Cortex of kidney (tissue), 1 donor: ENCODE results near the gene CDON.

Source experiments
- DNase-seq: peaks from one replicate; lab custom pipeline; 2025; lab: John Stamatoyannopoulos, UW

The CDON gene

GRCh38 chr11:125944350-125945010 is 118.2 kb downstream of the CDON start:
- DNase-seq: no peak

DNA sequence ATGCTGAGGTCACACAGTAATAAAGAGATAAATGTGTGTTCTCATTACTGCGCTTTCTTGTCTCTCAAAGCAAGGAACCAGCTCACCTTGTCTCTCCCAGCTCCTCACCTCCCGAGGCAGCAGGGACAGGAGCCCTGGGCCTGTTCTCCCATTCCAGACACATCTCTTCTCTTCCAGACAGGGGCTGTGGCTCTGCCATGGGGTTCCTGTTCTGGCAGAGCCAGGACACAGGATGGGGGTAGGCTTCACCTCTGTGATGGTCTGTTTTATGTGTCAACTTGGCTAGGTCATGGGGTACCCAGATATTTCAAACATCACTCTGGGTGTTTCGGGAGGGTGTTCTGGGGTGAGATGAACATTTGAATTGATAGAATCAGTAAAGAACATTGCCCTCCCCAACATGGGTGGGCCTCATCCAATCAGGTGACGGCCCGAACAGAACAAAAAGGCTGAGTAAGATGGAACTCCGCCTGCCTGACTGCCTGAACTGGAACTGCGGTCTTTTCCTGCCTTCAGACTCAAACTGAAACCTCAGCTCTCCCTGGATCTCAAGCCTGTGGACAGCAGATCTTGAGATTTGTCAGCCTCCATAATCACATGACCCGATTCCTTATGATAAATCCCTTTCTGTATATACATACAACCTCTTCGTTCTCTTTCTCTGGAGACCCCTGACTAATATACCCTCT is 118.9 kb downstream of the CDON start:
- DNase-seq: no peak

DNA sequence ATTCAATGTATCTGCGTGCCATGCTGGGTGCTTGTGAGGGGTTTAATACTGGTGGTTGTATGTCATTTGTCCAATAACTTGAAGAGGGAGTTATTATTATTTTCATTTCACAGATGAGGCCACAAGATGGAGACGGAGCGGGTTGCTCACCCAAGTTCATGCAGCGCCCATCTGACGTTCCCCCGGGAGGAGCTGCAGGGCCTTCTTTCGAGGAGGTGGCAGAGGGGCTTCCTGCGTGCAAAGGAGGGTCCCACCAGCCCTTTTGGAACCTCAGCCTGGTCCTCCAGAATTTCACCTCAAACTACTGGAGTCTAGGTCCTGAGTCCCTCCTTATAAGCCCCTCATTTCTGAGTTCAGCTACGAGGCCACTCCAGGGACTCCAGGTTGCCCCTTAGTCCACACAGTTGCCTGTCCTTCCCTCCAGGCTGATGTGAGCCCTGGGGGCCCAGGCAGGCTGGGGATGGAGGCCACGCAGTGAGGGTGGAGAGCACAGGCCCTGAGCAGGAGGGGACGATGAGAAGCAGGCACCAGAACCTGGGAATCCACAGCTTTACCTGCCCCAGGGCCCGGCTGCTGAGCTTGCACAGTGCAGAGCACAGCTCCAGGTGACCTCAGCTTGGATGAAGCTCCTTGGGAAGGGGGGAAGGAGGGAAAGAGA is 119.8 kb downstream of the CDON start:
- DNase-seq: no peak

DNA sequence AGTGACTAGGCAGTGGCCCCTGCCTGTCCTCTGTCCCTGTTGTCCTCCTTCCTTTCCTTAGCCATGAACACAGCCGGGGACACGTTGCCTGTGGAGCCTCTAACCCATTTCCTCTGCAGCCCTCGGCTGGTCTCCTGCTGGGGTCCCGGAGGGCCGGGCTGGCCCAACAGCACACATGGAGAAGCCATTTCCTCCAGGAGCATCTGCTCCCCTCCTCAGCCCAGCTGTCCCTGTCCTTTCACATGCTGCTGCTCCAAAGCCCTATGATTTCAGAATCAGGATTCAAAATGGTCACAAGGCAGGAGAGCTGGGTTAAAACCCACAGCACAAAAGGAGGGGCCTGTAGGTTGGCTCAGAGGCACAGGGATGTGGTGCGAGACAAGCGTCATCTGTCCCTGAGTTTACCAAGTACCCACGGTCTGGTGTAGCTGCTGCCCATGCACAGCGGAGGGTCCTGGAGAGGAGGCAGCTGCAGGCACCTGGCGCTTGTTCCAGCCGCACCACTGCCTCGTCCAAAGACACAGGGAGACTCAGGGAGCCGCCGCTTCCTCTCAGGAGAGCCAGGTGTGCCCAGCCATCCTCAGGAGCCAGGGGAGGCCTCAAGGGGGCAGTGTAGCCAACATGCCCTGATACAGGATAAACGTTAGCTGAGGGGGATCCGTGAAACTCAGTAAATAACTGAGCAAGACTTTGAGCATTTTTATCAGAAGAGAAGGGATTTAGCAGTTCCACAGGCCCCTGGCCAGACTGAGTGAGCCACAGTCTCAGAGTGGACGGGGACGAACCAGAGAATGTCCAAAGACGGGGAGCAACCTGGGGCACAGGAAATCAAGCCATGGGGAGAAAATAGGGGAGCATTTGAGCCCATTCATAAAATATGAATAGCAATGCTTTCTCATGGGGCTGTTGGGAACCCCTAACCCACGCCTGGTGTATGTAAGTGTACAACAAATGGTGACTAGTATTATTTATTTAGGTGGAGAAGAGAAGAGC is 120.8 kb downstream of the CDON start:
- no peak for DNase-seq

DNA sequence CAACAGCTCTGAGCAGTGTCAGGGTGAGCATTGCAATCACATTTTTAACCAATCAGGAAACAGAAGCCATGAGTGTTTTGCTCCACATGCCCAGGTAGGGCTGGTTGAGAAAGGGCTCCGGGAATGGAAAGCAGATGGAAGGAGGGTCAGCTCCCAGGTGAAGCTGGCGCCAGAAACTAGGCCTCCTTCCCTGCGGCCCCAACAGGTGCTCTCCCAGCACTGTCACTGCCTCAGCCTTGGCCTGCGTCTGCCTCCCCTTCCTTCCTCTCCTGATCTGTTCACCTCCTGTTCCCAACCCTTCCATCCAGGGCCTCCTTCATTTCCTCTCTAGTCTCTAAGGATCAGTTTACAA is 121.4 kb downstream of the CDON start:
- DNase-seq: no peak

DNA sequence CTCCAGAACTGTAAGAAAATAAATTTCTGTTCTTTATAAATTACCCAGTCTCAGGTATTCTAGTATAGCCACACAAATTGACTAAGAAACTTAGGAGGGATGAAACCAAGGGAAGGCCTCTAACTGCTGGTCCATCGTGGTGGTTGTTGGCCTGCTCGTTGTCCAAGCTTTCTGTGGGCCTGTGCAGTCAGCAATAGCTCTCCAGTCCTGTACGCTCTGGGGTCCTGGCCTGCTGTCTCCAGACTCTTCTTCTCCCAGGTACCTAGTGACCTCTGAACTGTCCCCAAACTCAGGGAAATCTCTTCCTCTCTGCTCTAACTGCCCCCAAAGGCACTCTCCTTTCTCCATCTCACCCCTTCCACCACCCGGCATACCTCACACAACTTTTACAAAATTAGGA is 122.5 kb downstream of the CDON start:
- no peak for DNase-seq

DNA sequence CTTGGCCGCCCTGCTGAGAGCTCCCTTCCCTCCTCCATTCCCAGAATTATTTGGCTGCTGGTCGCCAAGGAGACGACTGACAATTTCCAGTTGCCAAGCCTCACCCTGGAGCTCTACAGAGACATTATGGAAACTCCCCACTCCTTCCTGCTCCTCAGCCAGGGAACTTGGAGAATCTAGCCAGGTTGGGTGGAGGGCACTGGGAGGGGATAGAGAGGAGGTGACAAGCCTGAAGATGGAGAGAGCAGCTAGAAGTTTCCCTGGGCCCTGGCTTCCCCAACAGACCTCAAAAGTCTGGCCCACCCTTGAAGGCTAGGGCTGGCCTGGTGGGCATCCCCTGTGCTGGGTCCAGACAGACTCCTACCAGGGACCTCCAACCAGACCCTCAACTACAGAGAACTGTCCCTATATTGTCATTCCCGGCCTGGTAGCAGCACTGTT is 123.6 kb downstream of the CDON start:
- no peak for DNase-seq

DNA sequence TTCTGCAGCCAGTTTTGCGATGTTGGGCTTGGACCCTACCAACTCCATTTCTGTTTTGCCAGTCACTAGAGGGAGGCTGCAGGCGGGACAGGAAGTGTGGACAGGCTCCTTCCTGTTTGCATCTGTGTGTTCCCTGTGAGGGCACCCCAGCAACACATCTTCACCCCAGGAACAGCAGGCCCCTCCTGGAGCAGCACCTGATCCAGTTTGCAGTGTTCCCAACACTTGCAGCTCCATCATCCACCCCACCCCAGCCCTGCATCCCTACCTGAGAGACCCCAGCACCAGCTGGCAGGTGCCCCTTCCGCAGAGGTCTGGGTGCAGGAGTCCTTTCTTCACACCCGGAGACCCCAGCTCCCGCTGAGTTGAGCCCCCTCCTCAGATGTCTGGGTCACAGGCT is 124.2 kb downstream of the CDON start:
- DNase-seq: no peak

DNA sequence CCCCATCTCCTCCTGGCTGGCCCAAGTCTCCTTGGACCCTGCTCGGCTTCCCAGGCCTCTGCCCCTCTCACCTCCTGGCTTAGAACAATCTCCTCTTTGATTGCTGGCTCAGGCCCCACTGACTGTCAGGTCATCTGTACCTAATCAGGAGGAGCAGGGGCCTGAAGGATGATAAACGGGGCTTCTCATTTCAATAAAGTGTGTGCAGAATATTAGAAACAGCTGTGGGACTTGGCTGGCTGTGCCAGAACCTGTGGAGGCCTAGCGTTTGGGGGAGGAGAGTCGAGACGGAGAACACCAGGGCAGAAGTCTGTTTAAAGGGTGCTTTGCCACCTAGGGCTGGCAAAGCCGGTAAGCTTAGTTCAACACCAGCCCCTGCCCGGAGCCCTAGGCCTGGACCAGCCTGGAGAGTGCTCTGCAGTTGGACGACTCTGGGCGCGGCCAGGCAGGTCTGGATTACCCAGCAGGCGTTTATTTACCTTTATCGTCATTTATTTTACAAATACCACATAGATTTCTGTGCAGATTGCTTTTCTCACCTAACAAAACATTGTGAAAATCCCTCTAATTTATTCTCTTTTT is 127.0 kb downstream of the CDON start:
- no peak for DNase-seq

DNA sequence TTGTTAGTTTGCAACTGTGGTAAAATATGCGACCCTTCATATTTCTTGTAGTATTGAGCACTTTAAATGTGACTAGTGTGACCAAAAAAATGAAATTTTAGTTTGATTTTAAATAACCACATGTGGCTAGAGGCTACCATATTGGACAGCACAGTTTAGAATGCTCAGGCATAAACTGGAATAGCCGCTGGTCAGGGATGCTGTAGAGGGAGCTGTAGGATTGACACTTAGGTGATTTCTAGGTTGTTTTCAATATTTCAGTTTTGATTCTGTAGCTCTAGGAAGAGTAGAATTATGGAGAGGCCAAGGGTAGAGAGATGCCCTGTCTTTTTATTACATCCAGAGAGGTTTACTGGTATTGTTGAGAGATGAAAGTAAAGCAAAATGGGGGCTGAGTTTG is 127.6 kb downstream of the CDON start:
- DNase-seq: no peak

DNA sequence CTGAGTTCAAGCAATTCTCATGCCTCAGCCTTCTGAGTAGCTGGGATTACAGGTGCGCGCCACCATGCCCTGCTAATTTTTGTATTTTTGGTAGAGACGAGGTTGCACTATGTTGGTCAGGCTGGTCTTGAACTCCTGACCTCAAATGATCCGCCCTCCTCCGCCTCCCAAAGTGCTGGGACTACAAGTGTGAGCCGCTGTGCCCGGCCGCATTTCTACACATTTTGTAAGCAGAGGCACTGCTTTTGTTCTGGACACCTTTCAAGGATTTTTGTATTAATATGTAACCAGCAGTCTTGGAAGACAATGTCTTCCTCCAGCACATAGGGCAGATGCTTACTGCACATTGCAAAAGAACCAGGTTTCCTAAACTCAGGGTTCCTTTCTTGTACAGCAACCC is 128.2 kb downstream of the CDON start:
- no peak for DNase-seq

DNA sequence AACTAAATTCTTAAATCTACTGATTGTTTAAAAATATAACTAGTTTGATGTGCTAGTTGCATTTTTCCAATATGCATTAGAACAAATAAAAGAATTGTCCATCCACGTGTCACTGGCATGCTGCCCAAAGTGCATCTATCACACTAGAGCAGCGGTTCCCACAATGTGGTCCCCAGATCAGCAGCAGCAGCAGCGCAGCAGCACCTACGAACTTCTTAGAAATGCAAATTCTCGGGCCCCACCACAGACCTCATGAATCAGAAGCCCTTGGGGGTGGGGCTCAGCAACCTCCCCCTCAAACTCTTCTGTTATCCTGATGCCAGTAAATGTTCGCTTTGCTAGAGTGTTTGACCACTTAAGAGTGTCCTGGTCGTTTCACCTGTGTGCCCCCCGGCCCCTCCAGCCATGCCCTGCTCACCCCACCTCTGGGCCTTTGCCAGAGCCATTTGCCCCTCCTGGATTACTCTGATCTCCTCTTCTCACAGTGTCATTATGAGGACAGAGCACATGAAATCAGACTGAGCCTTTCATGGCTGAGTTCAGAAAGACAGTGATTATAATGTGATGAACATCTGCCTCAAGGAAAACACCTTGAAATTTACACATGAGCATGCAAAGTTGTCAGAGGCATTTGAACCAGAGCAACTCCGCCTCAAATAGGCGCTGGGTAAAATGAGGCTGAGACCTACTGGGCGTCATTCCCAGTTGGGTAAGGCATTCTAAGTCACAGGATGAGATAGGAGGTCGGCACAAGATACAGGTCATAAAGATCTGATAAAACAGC is 129.4 kb downstream of the CDON start:
- DNase-seq: no peak

GRCh38 chr11:125932301-125932700 is 130.4 kb downstream of the CDON start:
- no peak for DNase-seq

GRCh38 chr11:125931668-125932067 is 131.0 kb downstream of the CDON start:
- no peak for DNase-seq

DNA sequence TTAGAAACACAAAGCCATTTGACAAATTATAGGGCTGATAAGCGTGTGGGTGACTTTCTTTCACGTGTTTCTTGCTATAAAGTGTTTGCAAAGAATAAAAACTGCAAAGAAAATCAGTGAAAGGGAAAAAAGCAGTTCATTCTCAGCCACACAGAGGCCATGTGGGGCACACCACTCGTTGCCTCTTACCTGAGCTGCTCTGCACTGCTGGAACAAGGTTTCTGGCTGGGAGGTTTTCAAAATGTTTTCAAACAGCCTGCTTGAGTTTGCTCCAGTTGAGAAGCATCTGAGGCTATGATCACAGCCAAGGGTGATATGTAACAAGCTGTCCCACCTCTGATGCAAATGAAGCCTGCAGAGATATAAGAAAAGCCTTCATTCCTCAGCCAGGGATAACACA is 131.6 kb downstream of the CDON start:
- DNase-seq: no peak

DNA sequence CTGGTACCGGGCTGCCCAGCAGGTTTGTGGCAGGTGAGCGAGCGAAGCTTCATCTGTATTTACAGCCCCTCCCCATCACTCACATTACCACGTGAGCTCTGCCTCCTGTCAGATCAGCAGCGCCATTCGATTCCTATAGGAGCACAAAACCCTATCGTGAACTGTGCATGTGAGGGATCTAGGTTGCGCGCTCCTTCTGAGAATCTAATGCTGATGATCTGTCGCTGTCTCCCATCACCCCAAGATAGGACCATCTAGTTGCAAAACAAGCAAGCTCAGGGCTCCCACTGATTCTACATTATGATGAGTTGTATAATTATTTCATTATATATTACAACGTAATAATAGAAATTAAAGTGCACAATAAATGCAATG is 132.6 kb downstream of the CDON start:
- no peak for DNase-seq

- no peak for DNase-seq
Observed at GRCh38 chr11:125929445-125930075, 133.1 kb downstream of the CDON start.

DNA sequence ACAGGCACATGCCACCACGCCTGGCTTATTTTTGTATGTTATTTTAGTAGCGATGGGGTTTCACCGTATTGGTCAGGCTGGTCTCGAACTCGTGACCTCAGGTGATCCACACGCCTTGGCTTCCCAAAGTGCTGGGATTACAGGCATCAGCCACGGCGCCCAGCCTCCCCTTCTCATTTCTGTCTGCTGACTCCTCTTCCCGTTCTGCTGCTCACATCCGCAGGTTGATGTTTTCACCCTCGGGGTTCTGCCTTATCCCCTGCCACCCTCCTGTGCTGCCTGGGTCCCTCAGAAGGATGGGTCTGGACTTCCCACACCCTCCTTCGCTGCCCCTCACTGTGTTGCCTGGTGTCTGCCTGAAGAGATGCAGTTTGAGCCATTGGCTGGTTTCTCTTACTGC is 136.0 kb downstream of the CDON start:
- no peak for DNase-seq

DNA sequence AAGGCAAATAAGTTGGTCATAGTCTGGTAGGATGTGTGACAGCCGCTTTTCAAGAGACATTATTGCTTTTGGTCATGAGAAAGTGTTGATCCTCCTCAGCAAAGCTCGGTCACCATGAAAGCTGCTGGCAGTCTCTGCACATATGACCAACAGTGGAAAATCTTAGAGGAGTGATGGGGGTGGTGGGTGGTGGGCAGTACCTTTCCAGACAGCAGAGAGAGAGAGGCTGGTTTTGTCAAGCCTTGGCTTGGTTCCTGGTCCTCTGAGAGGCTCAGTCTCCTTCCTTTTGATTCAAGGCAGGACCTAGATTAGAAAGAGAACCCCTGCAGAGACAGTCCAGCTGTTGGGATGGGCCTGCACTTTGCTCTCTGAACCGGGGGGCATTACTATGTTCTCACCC is 136.9 kb downstream of the CDON start:
- DNase-seq: no peak

GRCh38 chr11:125925247-125925740 is 137.4 kb downstream of the CDON start:
- DNase-seq: no peak
